ENCODE data around the gene SH3D19.
"Not testable (repeated sequence)": the region's sequence is repeated elsewhere in the genome, so short reads cannot be mapped to it uniquely, and the experiment has no call there.

SH3D19 gene

DNA sequence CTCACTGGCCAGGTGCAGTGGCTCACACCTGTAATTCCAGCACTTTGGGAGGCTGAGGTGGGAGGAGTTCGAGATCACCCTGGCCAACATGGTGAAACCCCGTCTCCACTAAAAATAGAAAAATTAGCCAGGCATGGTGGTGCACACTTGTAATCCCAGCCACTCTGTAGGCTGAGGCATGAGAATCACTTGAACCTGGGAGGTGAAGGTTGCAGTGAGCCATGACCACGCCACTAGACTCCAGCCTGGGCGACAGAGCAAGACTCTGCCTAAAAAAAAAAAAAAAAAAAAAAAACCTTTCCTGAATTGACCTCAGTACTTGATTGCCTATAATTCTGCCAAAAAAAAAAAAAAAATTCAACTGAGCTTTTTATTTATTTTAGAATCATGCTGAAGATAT, 3.2 kb downstream of the SH3D19 start:
- in situ Hi-C loops (cut with HindIII; ENCODE audit: low sequenced_read_pairs), result not testable (repeated sequence)

DNA sequence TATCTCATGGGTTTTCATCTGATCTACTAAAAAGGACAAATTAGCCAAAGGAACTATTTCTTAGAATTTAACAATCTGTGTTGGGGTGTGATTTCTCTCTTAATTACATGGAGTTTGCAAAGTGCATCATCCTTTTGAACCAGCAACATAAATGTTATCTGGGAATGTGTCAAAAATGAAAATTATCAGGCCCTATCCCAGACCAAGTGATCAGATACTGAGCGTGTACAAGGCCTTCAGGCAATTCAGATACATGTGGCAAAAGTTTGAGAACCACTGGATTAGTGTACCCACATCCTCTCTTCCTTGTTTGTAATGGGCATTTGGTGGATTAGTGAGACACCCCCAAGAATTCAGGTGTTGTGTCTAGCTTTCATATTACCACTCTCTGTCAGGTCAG, 3.8 kb downstream of the SH3D19 start:
- in situ Hi-C loops (cut with HindIII; ENCODE audit: low sequenced_read_pairs), result no loop called here

DNA sequence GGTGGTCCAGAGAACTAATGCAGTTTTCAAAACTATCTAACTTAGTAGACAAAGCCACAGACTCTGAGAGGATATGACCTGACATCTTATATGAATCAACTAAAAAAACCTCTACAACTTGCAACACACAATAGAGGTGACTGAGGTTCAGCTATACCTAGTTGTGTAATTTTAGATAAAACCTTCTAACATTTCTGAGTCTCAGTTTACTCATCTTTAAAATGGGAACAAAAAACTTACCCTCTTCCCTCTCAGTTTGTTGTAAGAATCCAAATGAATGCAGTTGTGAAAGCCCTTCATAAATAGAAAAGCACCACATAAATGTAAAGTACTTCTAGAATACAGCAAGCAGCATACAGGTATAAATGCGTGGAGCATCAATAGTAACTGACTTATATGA, 5.9 kb downstream of the SH3D19 start:
- in situ Hi-C loops (cut with HindIII; ENCODE audit: low sequenced_read_pairs), result no loop called here

DNA sequence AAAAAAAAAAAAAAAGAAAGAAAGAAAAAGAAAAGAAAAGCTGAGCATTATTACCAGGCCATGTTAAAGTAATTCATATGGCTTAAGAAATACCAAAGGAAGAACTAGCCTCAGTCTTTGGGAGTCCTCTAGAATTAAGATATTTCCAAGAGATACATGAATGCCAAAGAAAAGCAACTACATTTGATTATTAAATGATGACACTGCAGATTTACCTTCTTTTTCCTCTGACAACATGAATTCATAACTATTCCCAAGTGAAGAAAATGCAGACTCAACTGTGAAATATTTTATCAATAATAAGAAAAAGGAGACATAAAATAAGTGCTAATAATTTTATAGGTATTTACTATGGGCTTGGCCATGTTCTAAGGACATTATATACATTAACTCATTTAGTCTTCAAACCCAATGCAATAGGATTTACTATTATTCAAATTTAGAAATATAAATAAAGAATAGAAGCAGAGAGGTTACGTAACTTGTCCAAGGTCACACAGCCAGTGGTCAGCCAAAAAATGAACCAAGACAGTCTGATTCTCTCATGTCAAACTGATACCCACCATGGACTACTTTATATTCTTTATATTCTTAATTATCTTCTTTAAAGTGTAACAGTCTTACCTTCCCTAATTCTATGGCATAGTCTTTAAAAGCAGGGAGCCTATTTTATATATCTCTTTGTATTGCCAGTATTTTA, 6.9 kb downstream of the SH3D19 start:
- in situ Hi-C loops (cut with HindIII; ENCODE audit: low sequenced_read_pairs), result no loop called here

DNA sequence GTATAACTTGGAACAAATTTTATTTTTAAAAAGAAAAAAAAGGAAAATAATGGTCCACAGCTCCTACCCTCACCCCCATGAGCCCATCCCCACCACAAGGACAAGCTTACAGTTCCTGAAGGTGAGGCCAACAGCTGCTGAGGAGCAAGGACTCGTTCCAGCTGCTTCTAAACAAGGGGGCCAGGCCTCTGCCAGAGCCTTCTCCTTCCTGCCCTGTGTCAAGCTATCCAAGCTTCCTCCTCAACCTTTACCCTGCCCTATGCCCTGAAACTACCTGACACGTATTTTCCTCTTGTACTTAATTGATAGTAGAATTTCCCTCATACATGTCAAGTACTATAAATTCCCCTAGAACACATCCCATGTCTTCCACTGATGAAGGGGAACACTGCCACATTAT, 8.8 kb downstream of the SH3D19 start:
- in situ Hi-C loops (cut with HindIII; ENCODE audit: low sequenced_read_pairs), result no loop called here

DNA sequence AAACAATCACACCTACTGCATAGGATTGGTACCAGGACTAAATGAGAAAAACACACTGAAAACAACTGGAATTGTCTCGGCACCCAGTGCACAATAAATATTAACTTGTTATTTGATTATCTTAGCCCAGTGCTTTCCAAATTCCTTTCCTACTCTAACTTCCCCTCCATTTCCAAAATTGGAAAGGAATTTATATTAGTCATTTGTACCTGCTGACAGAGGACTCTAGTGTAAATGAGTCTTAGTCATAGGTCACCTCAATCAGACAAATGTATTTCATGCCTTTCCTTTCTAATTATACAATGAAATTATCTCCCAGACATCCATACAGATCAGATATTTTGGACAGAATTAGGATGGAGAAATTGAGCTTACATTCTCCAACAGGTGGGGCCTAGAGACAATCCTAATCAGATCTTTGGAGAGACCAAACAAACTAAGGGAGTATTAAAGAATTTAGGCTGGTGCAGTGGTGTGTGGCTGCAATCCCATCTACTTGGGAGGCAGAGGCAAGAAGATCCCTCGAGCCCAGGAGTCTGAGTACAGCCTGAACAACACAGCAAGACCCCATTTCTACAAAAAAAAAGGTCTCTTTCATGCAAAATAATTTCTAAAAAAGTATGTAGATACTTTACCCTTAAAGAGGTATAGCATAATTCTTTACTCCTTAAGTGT, 10.1 kb downstream of the SH3D19 start:
- in situ Hi-C loops (cut with HindIII; ENCODE audit: low sequenced_read_pairs), result no loop called here

DNA sequence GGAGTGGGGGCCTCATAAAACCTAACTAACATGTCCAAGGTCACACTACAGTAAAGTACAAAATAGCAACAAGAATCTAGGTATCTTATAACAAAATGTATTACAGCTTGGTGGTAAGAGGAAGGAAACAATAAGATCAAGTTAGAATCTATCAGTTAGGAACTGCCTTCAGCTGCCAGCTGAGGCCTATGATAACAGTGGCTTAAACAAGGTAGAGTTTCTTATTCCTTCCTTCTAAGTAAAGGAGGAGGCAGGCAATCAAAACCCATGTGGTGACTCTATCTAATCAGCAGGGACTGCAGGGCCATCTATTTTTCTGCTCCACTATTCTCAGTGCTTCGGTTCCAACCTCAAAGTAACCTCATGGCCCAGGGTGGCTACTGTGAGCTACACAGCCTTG, 10.9 kb downstream of the SH3D19 start:
- in situ Hi-C loops (cut with HindIII; ENCODE audit: low sequenced_read_pairs), result no loop called here

DNA sequence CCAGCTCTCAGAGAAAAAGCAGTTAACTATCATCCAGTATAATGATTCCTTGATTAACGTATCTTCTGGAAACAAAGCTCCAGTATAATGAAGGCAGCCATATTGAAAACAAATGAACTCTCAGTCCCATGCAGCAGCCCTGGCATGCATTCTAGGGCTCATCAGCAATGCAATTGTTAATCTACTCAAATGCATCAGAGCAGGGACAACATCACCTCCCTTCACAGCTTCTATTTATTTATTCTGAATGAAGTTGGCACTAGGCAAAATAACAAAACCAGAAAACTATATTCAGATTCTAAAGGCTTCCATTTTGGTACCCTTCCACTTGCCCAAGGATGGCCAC, 11.4 kb downstream of the SH3D19 start:
- in situ Hi-C loops (cut with HindIII; ENCODE audit: low sequenced_read_pairs), result no loop called here

DNA sequence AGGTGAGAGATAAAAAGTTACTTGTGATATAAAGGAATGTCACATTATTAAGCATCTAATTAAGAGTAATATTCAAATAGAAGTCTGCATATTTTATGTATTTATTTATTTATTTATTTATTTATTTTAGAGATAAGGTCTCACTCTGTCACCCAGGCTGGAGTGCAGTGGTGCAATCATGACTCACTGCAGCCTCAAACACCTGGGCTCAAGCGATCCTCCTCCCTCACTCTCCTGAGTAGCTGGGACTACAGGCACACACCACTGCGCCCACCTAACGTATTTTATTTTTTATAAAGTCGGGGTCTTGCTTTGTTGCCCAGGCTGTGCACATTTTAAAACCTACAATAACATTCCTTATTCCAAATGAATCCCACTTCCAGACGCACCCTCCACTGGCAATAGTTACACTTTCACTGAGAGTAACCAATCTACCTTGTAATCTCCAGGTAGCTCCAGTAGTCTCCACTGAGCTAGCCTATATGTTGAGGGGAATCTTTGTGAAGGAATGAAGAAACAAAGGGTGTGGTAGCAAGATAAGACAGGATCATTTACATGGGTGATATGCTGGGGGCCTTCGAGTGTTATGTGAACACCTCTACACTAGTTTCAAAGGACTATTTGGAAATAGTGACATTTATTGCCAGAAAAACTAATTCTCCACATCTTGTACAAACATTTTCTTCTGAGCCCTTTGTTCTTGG, 11.9 kb downstream of the SH3D19 start:
- in situ Hi-C loops (cut with HindIII; ENCODE audit: low sequenced_read_pairs), result no loop called here

DNA sequence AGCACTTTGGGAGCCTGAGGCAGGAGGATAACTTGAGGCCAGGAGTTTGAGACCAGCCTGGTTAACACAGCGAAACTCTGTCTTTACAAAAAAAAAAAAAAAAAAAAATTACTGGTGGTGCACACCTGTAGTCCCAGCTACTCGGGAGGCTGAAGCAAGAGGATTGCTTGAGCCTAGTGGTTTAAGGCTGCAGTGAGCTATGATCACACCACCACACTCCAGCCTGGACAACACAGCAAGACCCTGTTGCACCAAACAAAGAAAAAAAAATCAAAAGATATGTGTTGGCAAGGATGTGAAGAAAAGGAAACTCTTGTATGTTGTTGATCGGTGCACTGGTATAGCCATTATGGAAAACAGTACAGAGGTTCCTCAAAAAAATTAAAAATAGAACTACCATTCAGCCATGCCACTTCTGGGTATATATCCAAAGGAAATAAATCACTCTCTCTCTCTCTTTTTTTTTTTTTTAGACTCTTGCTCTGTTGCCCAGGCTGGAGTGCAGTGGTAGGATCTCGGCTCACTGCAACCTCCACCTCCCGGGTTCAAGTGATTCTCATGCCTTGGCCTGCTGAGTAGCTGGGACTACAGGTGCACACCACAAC, 15.2 kb downstream of the SH3D19 start:
- in situ Hi-C loops (cut with HindIII; ENCODE audit: low sequenced_read_pairs), result no loop called here

DNA sequence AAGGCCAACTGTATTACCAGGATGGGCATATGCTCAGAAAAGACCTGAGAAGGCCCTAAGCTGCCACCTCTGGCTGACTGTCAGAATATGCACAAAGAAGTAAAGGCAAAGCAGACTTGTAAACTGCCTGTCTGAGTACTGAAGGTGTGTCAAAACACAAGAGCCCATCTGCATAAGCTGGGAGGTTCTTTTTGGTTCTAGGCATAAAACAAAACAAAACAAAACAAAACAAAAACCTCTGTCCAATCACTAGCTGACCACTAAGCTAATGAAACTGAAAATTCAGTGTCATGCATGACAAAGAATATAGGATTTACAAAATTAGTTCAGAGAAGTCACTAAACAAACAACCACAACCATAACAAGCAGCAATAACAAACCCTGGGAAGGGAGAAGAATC, 20.6 kb downstream of the SH3D19 start:
- in situ Hi-C loops (cut with HindIII; ENCODE audit: low sequenced_read_pairs), result no loop called here

DNA sequence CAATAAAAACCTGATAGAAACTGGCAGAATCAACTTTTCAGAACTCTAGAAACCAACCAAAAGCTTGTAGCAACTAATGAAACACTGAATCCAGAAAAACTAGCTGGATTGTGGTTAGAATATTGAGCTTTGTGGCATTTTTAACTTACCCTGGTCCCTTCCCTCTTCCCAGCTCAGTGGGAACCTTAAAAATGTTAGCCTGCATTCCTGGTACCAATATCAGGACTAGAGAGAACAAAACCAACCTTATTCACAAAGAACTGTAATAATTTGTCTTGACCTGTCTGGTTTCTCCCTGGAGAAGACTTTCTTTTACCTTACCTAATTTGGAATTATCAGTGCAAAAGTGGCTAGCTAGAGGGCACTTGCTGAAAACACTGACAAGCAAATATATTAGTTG, 21.2 kb downstream of the SH3D19 start:
- in situ Hi-C loops (cut with HindIII; ENCODE audit: low sequenced_read_pairs), result no loop called here

DNA sequence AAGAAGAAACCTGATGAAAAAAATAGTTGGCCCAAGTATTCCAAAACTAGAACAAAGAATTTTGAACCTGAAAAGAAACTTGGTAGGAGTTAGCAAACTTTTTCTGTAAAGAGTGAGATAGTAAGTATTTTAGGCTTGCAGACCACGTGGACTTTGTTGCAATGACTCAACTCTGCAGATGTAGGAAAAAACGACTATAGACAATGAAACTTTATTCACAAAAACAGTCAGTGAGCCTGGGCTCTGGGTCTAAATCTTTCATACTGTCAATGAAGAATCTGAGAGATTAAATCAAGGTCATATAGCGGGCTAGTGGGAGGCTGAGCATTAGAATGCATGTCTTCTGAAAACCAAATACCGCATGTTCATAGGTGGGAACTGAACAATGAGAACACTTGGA, 23.0 kb downstream of the SH3D19 start:
- in situ Hi-C loops (cut with HindIII; ENCODE audit: low sequenced_read_pairs), result no loop called here

DNA sequence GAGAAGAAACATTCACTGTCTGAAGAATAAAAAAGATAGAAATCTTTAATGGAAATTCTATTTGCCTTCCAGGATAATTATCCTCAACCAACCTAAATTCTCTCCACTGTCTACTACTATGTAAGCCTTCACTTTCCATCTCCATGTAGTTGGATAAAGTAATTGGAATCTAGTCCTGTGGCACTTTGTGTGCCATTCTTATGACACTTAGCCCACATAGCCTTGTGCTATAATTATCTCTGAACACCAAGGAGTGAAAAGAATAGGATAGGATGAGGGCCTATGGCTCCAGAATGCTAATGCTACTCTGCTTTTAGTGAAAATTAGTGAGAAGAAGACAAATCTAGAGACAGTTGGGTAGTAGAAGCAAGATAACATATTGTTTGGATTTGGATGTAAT, 28.2 kb downstream of the SH3D19 start:
- in situ Hi-C loops (cut with HindIII; ENCODE audit: low sequenced_read_pairs), result no loop called here

DNA sequence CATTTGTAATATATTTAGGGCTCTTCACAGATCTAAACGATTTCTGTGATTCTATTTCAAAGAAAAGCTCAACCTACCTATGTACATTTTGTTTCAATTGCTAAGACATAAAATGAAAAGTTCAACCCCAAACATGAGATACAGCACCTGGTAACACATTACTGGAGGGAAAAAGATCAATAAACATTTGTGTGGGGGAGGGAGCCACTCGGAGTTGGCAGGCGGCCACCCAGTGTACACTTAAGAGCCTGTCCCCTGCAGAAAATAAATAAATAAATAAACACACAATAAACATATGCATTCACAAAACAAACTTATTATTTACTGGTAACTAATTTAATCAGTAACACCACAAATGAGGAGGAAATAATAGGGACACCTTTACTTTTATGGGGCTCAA, 29.2 kb downstream of the SH3D19 start:
- in situ Hi-C loops (cut with HindIII; ENCODE audit: low sequenced_read_pairs), result no loop called here

DNA sequence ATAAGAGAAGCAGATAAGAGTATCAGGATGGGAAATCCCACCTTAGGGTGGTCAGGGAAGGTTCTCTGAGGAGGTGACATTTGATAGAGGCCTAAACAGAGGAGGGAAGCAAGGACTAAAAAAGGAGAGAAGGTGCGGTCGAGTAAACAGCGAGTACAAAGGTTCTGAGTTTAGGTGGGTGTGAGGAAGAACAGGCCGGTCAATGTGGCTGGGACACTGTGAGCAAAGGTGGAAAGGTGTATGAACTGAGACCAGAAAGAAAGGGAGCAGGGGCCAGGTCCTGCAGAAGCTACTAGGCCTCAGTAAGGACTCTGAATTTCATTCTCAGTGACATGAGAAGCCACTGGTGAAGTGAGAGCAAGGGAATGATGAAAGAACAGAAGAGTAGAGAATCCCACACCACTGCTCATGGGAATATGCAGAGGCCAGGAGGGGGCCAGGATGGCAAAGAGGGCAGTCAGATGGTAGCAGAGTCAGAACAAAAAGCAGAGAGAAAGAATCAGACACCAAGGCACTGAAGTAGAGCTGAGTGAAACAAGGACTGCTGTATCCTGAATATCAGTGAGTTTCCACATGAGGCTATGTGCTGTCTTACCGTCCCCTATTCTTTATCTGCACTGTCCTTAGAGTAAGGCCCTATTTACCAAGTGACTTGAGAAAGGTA, 30.4 kb downstream of the SH3D19 start:
- in situ Hi-C loops (cut with HindIII; ENCODE audit: low sequenced_read_pairs), result no loop called here

DNA sequence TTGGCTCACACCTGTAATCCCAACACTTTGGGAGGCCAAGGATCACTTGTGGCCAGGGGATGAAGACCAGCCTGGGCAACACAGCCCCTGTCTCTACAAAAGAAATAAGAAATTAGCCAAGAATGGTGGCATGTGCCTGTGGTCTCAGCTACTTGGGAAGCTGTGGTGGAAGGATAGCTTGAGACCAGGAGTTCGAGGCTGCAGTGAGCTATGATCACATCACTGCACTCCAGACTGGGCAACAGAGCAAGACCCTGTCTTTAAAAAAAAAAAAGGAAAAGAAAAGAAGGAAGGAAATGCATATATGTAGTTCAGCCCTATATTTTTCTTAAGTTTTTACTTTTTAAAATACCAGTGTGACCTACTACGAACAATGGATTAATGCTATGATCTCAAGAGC, 33.4 kb downstream of the SH3D19 start:
- in situ Hi-C loops (cut with HindIII; ENCODE audit: low sequenced_read_pairs), result no loop called here

DNA sequence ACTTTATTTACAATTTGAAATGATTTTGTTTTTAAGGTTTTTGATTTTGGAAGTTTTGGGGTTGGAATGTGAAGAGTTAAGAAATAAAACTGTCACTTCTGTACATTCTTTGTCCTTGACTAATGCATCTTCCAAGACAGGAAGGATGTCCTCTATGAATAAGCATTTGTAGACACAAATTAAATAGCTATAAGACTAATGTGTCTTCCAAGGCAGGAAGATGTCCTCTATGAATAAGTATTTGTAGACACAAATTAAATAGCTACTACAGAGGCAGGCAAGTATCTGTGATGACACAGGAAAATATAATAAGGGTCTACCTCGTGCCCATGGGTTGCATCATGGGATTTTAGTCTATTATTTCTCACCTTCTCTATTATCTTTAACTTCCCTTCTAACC, 33.9 kb downstream of the SH3D19 start:
- in situ Hi-C loops (cut with HindIII; ENCODE audit: low sequenced_read_pairs), result no loop called here

DNA sequence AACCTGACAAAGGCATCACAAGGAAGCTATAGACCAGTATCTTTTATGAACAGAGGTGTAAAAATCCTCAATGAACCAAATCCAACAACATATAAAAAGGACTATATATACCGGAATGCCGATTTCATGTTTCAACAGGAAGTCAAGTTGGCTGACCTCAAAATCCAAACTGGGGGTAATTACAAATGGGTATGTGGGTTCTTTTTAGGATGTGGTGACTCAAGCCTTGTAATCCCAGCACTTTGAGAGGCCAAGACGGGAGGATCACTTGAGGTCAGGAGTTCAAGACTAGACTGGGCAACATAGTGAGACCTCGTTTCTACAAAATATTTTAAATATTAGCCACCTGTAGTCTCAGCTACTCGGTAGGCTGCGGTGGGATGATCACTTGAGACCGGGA, 38.0 kb downstream of the SH3D19 start:
- in situ Hi-C loops (cut with HindIII; ENCODE audit: low sequenced_read_pairs), result no loop called here

DNA sequence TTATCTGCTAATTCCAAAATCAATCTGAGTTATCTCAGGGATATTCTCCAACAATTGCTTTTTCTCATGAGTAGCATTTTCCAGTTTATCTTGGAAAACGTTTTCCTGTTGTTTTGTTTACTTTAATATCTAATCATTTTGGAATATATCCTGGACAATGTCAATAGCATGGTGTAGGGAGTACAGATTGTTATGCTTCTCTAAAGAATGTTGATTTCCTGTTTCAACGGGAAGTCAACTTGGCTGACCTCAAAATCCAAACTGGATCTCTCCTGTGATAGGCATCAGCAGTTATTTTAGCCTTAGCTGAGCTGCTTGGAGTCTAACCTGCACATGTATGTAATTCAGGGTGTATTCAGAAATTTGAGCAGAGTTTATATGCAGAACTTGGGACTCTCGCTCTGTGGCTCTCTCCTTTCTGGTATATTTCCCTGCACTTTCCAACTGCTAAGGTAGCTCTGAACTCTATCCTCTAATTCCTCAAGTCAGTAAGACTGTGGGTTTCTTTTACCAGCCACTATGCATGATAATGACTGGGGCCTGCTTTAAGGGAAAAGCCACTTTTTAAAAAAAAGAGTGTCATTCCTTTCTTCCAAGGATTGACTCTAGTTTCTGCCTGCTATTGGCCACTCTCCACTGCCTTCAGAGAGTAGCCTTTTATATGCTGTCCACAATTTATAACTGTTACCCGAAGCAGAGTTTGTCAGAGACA, 40.7 kb downstream of the SH3D19 start:
- in situ Hi-C loops (cut with HindIII; ENCODE audit: low sequenced_read_pairs), result no loop called here
